ENCODE data around the gene MSL3B.

Gene MSL3B

GRCh38 chr2:233837694-233838229 is 30.4 kb downstream of the MSL3B start:
- no peak overlapping the region for H3K4me3 ChIP-seq (ENCODE audit: low read depth, low read length)
- DNase-seq (ENCODE audit: low read depth), result no peak
- TF ChIP-seq CTCF (IDR thresholded peaks at IDR 0.05; ENCODE audit: control insufficient read depth, extremely low read depth, insufficient read depth), result no peak

- DNase-seq (ENCODE audit: low read depth), result no peak
- TF ChIP-seq CTCF (IDR thresholded peaks at IDR 0.05; ENCODE audit: control insufficient read depth, extremely low read depth, insufficient read depth), result no peak
Measured at GRCh38 chr2:233836359-233836758, 31.8 kb downstream of the MSL3B start.

GRCh38 chr2:233835230-233836186 is 32.7 kb downstream of the MSL3B start:
- no peak overlapping the region for H3K4me3 ChIP-seq (ENCODE audit: low read depth, low read length)
- no peak for DNase-seq (ENCODE audit: low read depth)
- TF ChIP-seq CTCF (IDR thresholded peaks at IDR 0.05; ENCODE audit: control insufficient read depth, extremely low read depth, insufficient read depth), result no peak

More at GRCh38 chr2:233836359-233836758, 31.8 kb downstream of the MSL3B start:
- no peak overlapping the region for H3K4me3 ChIP-seq (ENCODE audit: low read depth, low read length)

GRCh38 chr2:233833345-233833744 is 34.8 kb downstream of the MSL3B start:
- TF ChIP-seq CTCF (IDR thresholded peaks at IDR 0.05; ENCODE audit: control insufficient read depth, extremely low read depth, insufficient read depth), result no peak
- no peak for DNase-seq (ENCODE audit: low read depth)
- H3K4me3 ChIP-seq (ENCODE audit: low read depth, low read length), result no peak overlapping the region

GRCh38 chr2:233832869-233833311 is 35.3 kb downstream of the MSL3B start:
- peak; percentile 69 for TF ChIP-seq CTCF (IDR thresholded peaks at IDR 0.05; ENCODE audit: control insufficient read depth, extremely low read depth, insufficient read depth)
- no peak for DNase-seq (ENCODE audit: low read depth)
- H3K4me3 ChIP-seq (ENCODE audit: low read depth, low read length), result no peak overlapping the region

GRCh38 chr2:233832414-233832813 is 35.8 kb downstream of the MSL3B start:
- no peak overlapping the region for H3K4me3 ChIP-seq (ENCODE audit: low read depth, low read length)
- no peak for TF ChIP-seq CTCF (IDR thresholded peaks at IDR 0.05; ENCODE audit: control insufficient read depth, extremely low read depth, insufficient read depth)
- no peak for DNase-seq (ENCODE audit: low read depth)
